Measurements from ENCODE around the gene RAD51B. TPM values are rescaled to one million over a fixed set of nuclear protein-coding genes. Genes with fewer than 3 reads are reported as not detected.
A peak's percentile ranks its signal among the peaks of the same experiment; 100 is the strongest.

RAD51B gene
- total RNA-seq, 1 experiment from 2014 or later, result 20.0 TPM

DNA sequence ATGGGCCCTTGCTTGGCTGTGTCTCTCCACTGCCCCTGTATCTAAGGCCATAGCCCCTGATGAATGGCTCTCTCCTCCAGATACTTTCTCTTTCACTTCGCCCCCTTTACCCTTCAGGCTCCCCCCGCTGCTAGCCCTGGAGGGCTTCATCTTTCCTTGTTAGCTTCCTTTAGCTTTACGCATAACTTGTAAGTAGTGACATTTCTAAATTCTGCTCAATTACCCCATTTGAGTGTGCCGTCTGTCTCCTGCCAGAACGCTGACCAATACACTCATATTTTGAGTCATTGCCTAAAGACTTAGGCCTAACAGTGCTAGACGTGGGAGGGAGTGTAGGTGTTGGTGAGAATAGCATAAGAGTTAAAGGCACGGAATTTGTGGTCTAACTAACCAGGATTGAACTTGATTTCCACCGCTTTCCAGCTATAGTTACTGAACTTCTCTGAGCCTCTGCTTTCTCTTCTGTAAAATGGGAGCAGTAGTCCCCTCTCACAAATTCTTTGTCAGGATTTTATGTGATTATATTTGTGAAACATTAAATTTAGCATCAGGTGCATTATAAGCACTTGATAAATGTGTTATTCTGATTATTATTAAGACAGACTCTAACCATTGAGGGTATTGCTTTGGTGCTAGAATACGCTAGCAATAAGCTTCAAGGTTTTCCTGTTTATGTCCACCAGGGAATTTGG, 844.0 kb downstream of the RAD51B start:
- H3K4me3 ChIP-seq (replicated peaks in 1 of 2; ENCODE audit: low read depth in 1 of 2, low read length in 2 of 2), result no peak overlapping the region
- no peaks in the 10 kb centered on the region for H3K27me3 ChIP-seq (ENCODE audit: insufficient read depth, low read length)
- no peak overlapping the region for H2AFZ ChIP-seq (ENCODE audit: low read depth, low read length, poor library complexity, severe bottlenecking)
- H3K4me2 ChIP-seq (ENCODE audit: low read length), result no peak overlapping the region
- ChIA-PET POLR2A (interaction anchor here (0.6 to 1.2 kb wide), 3 partner anchors 124 to 132 kb away, joined by 3 to 4 read pairs (median 4); partner anchors contain the start of gene ZFP36L1), CTCF (interaction anchor here (1.4 kb wide), 2 partner anchors 116 to 414 kb away, joined by 3 read pairs; no protein-coding TSS in a partner anchor), RAD21 (ENCODE audit: low non-redundant PET in 1 of 2, low total read pairs in 2 of 2, uncharacterized antibody in 2 of 2, unreplicated experiment in 2 of 2) (no interaction called here)
- no peak overlapping the region for H3K9ac ChIP-seq (ENCODE audit: low read length)
- DNase-seq (ENCODE audit: low read depth, low spot score), result no peak
- H3K9me2 ChIP-seq (ENCODE audit: insufficient read depth), result no peaks in the 10 kb centered on the region
- TF ChIP-seq FOSL1 (IDR thresholded peaks at IDR 0.05; ENCODE audit: low read depth), result no peak
- intact Hi-C loops (cut with micrococcal nuclease), result no loop called here
- no peak for ATAC-seq
- peaks cover 25 to 39% of the 10 kb centered on the region in 2 experiments; a peak in 2 of 4 replicates for H3K4me1 ChIP-seq (ENCODE audit: control insufficient read depth in 1 of 2, insufficient read depth in 2 of 2, low read length in 2 of 2)
- H3K36me3 ChIP-seq (ENCODE audit: control insufficient read depth in 1 of 2, insufficient read depth in 2 of 2, low read length in 2 of 2), result no peaks in the 10 kb centered on the region
- no peaks in the 10 kb centered on the region for H3K79me2 ChIP-seq (ENCODE audit: insufficient read depth, low read length)
- no peak overlapping the region for H3K27ac ChIP-seq (ENCODE audit: low read depth, low read length)
- no peaks in the 10 kb centered on the region; a peak in 1 of 4 replicates for H3K9me3 ChIP-seq (ENCODE audit: control insufficient read depth in 1 of 2, insufficient read depth in 1 of 2, low read depth in 1 of 2, low read length in 2 of 2)
- no peaks in the 10 kb centered on the region for H4K20me1 ChIP-seq (ENCODE audit: insufficient read depth)
- no TSS peak for BruUV-seq (replicated peaks)

DNA sequence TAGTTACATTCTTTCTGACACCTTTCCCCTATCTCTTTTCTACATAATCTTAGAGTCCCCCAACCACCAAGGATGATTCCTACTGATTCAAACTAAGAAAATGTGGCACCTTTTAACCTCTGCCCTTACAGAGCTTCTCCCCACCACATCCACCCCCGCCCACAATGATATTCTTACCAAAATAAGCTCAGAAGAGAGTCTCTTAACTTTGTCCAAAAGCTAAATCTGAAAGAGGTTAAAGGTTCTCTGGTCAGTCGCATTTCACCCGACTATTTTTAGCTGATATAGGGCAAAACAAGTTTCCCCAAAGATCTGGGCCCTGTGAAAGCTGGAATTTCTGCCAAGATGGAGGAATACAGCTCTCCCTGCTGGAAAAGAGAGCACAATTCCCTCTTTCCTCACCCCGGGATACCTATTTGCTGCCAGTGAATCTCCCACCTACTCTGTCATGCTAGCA, 844.7 kb downstream of the RAD51B start:
- H3K4me1 ChIP-seq (ENCODE audit: control insufficient read depth in 1 of 2, insufficient read depth in 2 of 2, low read length in 2 of 2), result peaks cover 20 to 35% of the 10 kb centered on the region in 2 experiments; a peak in 2 of 4 replicates
- H3K27ac ChIP-seq (ENCODE audit: low read depth, low read length), result no peak overlapping the region
- no peak overlapping the region for H2AFZ ChIP-seq (ENCODE audit: low read depth, low read length, poor library complexity, severe bottlenecking)
- CTCF ChIA-PET, result interaction anchor here (1.4 kb wide), 1 partner anchor 415 kb away, joined by 3 read pairs; no protein-coding TSS in a partner anchor
- no peak overlapping the region for H3K4me3 ChIP-seq (replicated peaks in 1 of 2; ENCODE audit: low read depth in 1 of 2, low read length in 2 of 2)
- no peak overlapping the region for H3K4me2 ChIP-seq (ENCODE audit: low read length)
- H4K20me1 ChIP-seq (ENCODE audit: insufficient read depth), result no peaks in the 10 kb centered on the region
- no peak for DNase-seq (ENCODE audit: low read depth, low spot score)
- POLR2A ChIA-PET, result interaction anchor here (0.6 to 1.2 kb wide), 3 partner anchors 123 to 131 kb away, joined by 3 to 4 read pairs (median 4); partner anchors contain the start of gene ZFP36L1
- no peaks in the 10 kb centered on the region for H3K9me2 ChIP-seq (ENCODE audit: insufficient read depth)
- H3K27me3 ChIP-seq (ENCODE audit: insufficient read depth, low read length), result no peaks in the 10 kb centered on the region
- no peak for TF ChIP-seq ZNF274 (IDR thresholded peaks at IDR 0.05; ENCODE audit: low read depth, low read length)
- peak; percentile 23; the same call in 1 of the 2 replicates for TF ChIP-seq RAD21 (IDR thresholded peaks at IDR 0.05; ENCODE audit: low read depth)
- H3K9me3 ChIP-seq (ENCODE audit: control insufficient read depth in 1 of 2, insufficient read depth in 1 of 2, low read depth in 1 of 2, low read length in 2 of 2), result no peaks in the 10 kb centered on the region; a peak in 1 of 4 replicates
- H3K36me3 ChIP-seq (ENCODE audit: control insufficient read depth in 1 of 2, insufficient read depth in 2 of 2, low read length in 2 of 2), result no peaks in the 10 kb centered on the region
- no peak overlapping the region for H3K9ac ChIP-seq (ENCODE audit: low read length)
- no TSS peak for BruUV-seq (replicated peaks)
- no peak for ATAC-seq
- no peaks in the 10 kb centered on the region for H3K79me2 ChIP-seq (ENCODE audit: insufficient read depth, low read length)
- RAD21 ChIA-PET (ENCODE audit: low non-redundant PET in 1 of 2, low total read pairs in 2 of 2, uncharacterized antibody in 2 of 2, unreplicated experiment in 2 of 2), result no interaction called here
- intact Hi-C loops (cut with micrococcal nuclease), result no loop called here

All from HCT116 (cell line).